HS-27A (cell line): ENCODE results near the gene NKX2-4.
"Not testable (repeated sequence)": the region's sequence is repeated elsewhere in the genome, so short reads cannot be mapped to it uniquely, and the experiment has no call there.

ENCODE experiments used
- DNase-seq: peaks from one replicate; pipeline ENCODE4 v3.0.0-alpha.2; 2012; ENCODE audit warnings: low read depth, missing footprints

Gene NKX2-4

GRCh38 chr20:21393816-21394519 lies 3.4 kb downstream of the NKX2-4 start:
- DNase-seq: no peak

GRCh38 chr20:21393166-21393565 lies 4.2 kb downstream of the NKX2-4 start:
- no peak for DNase-seq

GRCh38 chr20:21391972-21392352 lies 5.4 kb downstream of the NKX2-4 start:
- no peak for DNase-seq

- no peak for DNase-seq
Observed at GRCh38 chr20:21391185-21391971, 5.9 kb downstream of the NKX2-4 start.

- no peak for DNase-seq
Observed at GRCh38 chr20:21390768-21391167, 6.6 kb downstream of the NKX2-4 start.

GRCh38 chr20:21389368-21389767 lies 8.0 kb downstream of the NKX2-4 start:
- DNase-seq: no peak

- no peak for DNase-seq
Observed at GRCh38 chr20:21388566-21388965, 8.8 kb downstream of the NKX2-4 start.

GRCh38 chr20:21387528-21387927 lies 9.8 kb downstream of the NKX2-4 start:
- no peak for DNase-seq

- no peak for DNase-seq
Observed at GRCh38 chr20:21386111-21386510, 11.2 kb downstream of the NKX2-4 start.

GRCh38 chr20:21384308-21384892 lies 12.9 kb downstream of the NKX2-4 start:
- DNase-seq: no peak

- no peak for DNase-seq
Observed at GRCh38 chr20:21381619-21382018, 15.7 kb downstream of the NKX2-4 start.

GRCh38 chr20:21380711-21381110 lies 16.6 kb downstream of the NKX2-4 start:
- no peak for DNase-seq

GRCh38 chr20:21378259-21378658 lies 19.1 kb downstream of the NKX2-4 start:
- DNase-seq: no peak

- DNase-seq: no peak
Observed at GRCh38 chr20:21377701-21378100, 19.6 kb downstream of the NKX2-4 start.

GRCh38 chr20:21376626-21377025 lies 20.7 kb downstream of the NKX2-4 start:
- no peak for DNase-seq

GRCh38 chr20:21373436-21373835 lies 23.9 kb downstream of the NKX2-4 start:
- no peak for DNase-seq

GRCh38 chr20:21372016-21372415 lies 25.3 kb downstream of the NKX2-4 start:
- DNase-seq: no peak

- DNase-seq: no peak
Observed at GRCh38 chr20:21371193-21371592, 26.1 kb downstream of the NKX2-4 start.

- DNase-seq: no peak
Observed at GRCh38 chr20:21368791-21369190, 28.5 kb downstream of the NKX2-4 start.

GRCh38 chr20:21366273-21366672 lies 31.1 kb downstream of the NKX2-4 start:
- not testable (repeated sequence) for DNase-seq

- DNase-seq: no peak
Observed at GRCh38 chr20:21365771-21366170, 31.6 kb downstream of the NKX2-4 start.

GRCh38 chr20:21364413-21364812 lies 32.9 kb downstream of the NKX2-4 start:
- no peak for DNase-seq

- no peak for DNase-seq
Observed at GRCh38 chr20:21361266-21361665, 36.1 kb downstream of the NKX2-4 start.
